Skeletal muscle cell (primary cell): ENCODE measurements around the gene CEP83.
"Not testable (repeated sequence)": the region's sequence is repeated elsewhere in the genome, so short reads cannot be mapped to it uniquely, and the experiment has no call there.

ENCODE experiments used
- DNase-seq: peaks from one replicate; pipeline ENCODE4 v3.0.0-alpha.2; 2010; ENCODE audit warnings: low read depth
- H3K4me3 ChIP-seq: 2 replicates; pipeline ENCODE4 v1.5.1; 2011; ENCODE audit warnings: low read depth, mild to moderate bottlenecking, control low read depth, low read length, moderate library complexity

Gene CEP83

GRCh38 chr12:94390130-94390485 is 69.6 kb downstream of the CEP83 start:
- H3K4me3 ChIP-seq = no peak overlapping the region
- no peak for DNase-seq

GRCh38 chr12:94389482-94390129 is 70.1 kb downstream of the CEP83 start:
- not testable (repeated sequence) for H3K4me3 ChIP-seq, DNase-seq

- no peak for DNase-seq
- no peak overlapping the region for H3K4me3 ChIP-seq
Observed at GRCh38 chr12:94386422-94386821, 73.2 kb downstream of the CEP83 start.

GRCh38 chr12:94384030-94384429 is 75.6 kb downstream of the CEP83 start:
- DNase-seq = no peak
- no peak overlapping the region for H3K4me3 ChIP-seq

GRCh38 chr12:94380507-94380906 is 79.2 kb downstream of the CEP83 start:
- DNase-seq = no peak

GRCh38 chr12:94379479-94380113 is 80.1 kb downstream of the CEP83 start:
- no peak overlapping the region for H3K4me3 ChIP-seq
- no peak for DNase-seq

More at GRCh38 chr12:94380507-94380906, 79.2 kb downstream of the CEP83 start:
- H3K4me3 ChIP-seq = no peak overlapping the region

- no peak for DNase-seq
- no peak overlapping the region for H3K4me3 ChIP-seq
Observed at GRCh38 chr12:94377599-94377998, 82.1 kb downstream of the CEP83 start.

GRCh38 chr12:94374124-94374523 is 85.5 kb downstream of the CEP83 start:
- no peak for DNase-seq
- H3K4me3 ChIP-seq = no peak overlapping the region

GRCh38 chr12:94372461-94372860 is 87.2 kb downstream of the CEP83 start:
- H3K4me3 ChIP-seq = no peak overlapping the region

GRCh38 chr12:94362653-94363052 is 97.0 kb downstream of the CEP83 start:
- no peak for DNase-seq
- no peak overlapping the region for H3K4me3 ChIP-seq

More at GRCh38 chr12:94372461-94372860, 87.2 kb downstream of the CEP83 start:
- no peak for DNase-seq

GRCh38 chr12:94359761-94360160 is 99.9 kb downstream of the CEP83 start:
- no peak overlapping the region for H3K4me3 ChIP-seq
- no peak for DNase-seq

GRCh38 chr12:94353130-94353529 is 106.5 kb downstream of the CEP83 start:
- no peak for DNase-seq
- no peak overlapping the region for H3K4me3 ChIP-seq

GRCh38 chr12:94340573-94340972 is 119.1 kb downstream of the CEP83 start:
- H3K4me3 ChIP-seq = no peak overlapping the region

GRCh38 chr12:94338006-94338794 is 121.5 kb downstream of the CEP83 start:
- DNase-seq = no peak
- H3K4me3 ChIP-seq = no peak overlapping the region

More at GRCh38 chr12:94340573-94340972, 119.1 kb downstream of the CEP83 start:
- no peak for DNase-seq

GRCh38 chr12:94336211-94336925 is 123.3 kb downstream of the CEP83 start:
- DNase-seq = no peak
- H3K4me3 ChIP-seq = no peak overlapping the region

GRCh38 chr12:94333396-94333795 is 126.3 kb downstream of the CEP83 start:
- H3K4me3 ChIP-seq = no peak overlapping the region
- no peak for DNase-seq

- H3K4me3 ChIP-seq = no peak overlapping the region
- no peak for DNase-seq
Observed at GRCh38 chr12:94329366-94329765, 130.3 kb downstream of the CEP83 start.

GRCh38 chr12:94327809-94328208 is 131.9 kb downstream of the CEP83 start:
- no peak overlapping the region for H3K4me3 ChIP-seq
- DNase-seq = no peak

- no peak overlapping the region for H3K4me3 ChIP-seq
- DNase-seq = no peak
Observed at GRCh38 chr12:94326727-94327126, 132.9 kb downstream of the CEP83 start.

- DNase-seq = no peak
Observed at GRCh38 chr12:94326234-94326633, 133.4 kb downstream of the CEP83 start.

More at GRCh38 chr12:94326234-94326633, 133.4 kb downstream of the CEP83 start:
- H3K4me3 ChIP-seq = no peak overlapping the region
